SKM-1 (cell line): ENCODE results near the gene SNCAIP.
"Not testable (repeated sequence)": the region's sequence is repeated elsewhere in the genome, so short reads cannot be mapped to it uniquely, and the experiment has no call there.

Experiments
- DNase-seq: peaks from one replicate; lab custom pipeline; 2025; ENCODE audit not compliant: unreplicated experiment; lab: John Stamatoyannopoulos, UW

Gene SNCAIP

DNA sequence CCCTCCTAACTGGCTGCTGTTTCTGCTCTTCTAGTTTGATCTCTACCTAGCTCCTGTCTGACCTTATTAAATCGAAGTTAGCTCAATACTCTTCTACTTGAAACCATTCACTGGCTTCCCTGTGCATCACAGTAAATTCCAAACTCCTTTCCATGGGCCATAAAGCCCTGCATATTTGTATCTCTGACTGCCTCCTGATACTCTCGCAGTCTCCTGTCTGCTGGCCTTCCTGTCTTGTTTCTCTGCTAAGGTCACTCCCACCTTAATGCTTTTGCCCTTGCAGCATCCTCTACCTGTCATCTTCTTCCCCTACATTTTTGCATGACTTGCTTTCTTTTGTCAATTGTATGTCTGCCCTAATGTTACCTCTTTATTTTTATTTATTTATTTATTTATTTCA is 44.8 kb downstream of the SNCAIP start:
- DNase-seq = no peak

- DNase-seq = no peak
These were observed 46.4 kb downstream of the SNCAIP start for GRCh38 chr5:122358372-122358979.

DNA sequence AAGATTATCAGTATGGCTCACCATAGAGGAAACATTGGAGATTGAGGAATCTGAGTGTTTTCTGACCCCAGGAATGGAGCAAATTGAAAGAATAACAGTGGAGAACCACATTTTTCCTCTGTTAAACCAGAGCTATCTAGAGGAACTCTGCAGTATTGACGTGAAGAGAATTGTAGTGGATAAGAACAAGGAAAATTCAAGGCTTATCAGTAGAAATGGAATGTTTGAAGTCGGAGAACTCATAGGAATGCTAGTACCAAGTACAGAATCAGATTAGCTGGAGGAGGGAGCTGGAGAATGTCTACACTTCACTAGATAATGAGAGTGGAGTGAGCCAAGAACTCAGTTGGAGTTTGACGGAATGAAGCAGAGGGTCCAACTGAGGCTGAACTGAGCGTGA is 50.3 kb downstream of the SNCAIP start:
- DNase-seq = no peak

GRCh38 chr5:122363623-122364022 is 51.6 kb downstream of the SNCAIP start:
- no peak for DNase-seq

DNA sequence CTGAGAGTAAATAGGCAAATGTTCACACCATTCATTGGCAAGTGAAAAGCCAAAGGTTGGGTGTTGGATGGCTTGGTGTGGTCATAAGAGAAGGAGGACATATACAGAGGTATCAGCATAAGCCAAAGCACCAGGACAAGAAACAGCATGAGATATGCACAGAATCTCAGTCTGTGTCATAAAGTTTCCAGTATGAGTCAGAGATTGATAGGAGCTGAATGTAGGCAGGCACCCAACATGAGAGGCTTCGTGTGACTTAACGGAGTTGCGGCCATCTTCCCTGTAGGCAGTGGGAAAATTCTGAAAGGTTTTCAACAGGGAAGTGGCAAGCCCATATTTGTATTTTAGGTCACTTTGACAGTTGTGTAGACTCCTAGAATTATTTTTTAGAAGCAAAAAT is 54.5 kb downstream of the SNCAIP start:
- DNase-seq = no peak

DNA sequence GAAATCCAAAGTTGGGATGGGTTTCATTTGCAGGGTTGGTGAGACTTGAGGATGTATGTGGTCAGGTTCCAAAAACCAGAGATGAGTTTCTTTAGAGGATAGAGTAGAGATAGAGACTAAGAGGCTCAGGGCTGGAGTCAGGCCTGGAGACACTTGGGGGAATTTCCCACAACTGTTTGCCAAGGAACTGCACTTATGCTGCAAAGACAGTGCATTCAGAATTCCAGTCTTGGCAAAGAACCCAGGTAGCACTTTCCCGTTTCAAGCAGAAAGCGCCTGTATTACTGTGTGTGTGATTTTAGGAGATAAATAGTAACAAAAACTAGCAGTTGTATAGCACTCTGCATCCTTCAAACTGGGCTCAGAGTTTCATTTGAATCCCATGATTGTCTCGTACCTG is 55.4 kb downstream of the SNCAIP start:
- no peak for DNase-seq

DNA sequence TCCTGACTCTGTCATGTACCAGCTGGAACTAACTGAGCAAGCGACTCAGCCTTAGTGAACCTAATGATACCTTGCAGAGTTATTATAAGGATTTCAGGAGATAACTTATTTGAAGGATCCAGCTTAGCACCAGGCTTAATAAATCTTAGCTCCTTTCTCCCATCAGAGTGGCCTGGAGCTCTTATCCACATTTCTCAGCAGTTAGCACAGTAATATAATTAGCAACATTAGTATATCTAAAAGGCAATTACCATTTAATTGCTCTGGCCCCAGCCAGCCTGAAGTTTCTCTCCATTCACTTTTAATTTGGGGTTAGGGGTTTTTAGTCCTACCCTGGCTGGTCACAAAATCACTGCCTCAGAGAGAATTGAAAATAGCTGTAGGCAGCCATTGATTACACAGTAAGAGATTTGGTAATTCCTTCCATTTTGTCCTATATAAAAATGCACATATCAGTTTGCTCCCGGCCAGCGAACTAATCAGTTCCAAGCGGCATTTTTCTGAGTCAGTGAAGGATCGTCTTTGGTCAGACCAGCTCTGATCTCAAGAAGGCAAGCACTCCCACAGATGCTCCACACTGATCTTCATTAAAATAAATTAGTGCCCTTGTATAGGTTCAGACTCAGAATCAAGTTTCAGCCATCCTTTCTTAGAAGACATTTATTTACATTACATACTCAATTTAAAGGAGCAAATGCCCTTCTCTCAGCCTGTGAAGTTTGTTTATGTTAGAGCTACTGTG is 56.6 kb downstream of the SNCAIP start:
- no peak for DNase-seq

GRCh38 chr5:122369253-122369815 is 57.3 kb downstream of the SNCAIP start:
- no peak for DNase-seq

GRCh38 chr5:122371511-122372151 is 59.6 kb downstream of the SNCAIP start:
- no peak for DNase-seq

DNA sequence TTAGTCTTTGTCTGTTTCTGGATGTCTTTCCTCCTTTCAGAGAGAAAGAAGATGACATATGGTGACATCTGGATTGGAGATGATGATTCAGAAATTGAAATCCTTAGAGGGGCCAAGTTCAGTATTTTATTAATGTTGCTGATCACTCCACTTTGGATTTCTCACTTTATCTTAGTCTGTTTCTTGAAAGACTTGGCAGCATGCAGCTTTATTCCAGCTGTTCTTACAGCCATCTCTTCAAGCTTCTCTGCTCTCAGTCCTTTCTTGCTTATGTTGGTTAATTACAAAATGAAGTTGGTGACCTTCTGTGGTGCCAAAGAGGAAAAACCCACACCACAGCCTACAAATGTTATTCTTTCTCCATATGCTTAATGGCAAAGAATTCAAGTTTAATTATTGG is 62.1 kb downstream of the SNCAIP start:
- DNase-seq = no peak

DNA sequence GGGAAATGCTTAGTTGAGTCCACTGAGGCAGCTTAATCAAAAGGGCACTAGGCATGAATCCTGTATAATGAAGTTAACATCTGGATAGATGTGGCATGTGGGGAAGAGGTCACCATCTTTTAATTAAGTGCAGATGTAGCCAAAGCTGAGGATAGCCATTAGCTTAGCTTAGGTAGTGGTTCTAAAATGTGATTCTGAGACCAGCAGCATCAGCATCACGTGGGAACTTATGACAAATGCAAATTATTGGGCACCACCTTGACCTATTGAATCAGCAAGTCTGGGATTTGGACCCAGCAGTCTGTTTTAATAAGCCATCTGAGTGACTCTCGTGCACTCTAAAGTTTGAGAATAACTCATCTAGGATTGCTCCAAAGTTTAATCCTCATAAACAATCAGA is 63.8 kb downstream of the SNCAIP start:
- no peak for DNase-seq

DNA sequence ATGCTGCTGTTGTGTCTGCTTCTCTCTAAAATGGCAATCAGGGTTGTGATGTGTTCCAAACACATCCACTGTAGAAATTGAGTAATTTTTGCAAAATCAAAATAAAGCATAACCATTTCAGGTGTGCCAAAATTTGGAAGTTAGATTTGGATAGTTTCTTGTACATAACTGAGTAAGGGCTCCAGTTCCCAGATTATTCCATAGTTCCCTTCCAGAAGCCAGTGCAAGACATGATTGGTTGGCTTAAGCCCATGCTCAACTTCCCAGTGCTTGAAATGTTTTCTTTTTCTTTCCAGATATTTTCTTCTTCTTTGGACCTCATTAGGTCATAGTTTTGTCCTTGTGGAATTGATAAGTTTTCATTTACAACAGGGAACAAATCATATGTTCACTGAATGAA is 64.2 kb downstream of the SNCAIP start:
- no peak for DNase-seq

GRCh38 chr5:122377026-122377425 is 65.0 kb downstream of the SNCAIP start:
- DNase-seq = peak; percentile 24

DNA sequence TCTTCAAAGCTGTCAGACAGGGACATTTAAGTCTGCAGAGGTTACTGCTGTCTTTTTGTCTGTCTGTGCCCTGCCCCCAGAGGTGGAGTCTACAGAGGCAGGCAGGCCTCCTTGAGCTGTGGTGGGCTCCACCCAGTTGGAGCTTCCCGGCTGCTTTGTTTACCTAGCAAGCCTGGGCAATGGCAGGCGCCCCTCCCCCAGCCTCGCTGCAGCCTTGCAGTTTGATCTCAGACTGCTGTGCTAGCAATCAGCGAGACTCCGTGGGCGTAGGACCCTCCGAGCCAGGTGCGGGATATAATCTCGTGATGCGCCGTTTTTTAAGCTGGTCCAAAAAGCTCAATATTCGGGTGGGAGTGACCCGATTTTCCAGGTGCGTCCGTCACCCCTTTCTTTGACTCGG is 70.9 kb downstream of the SNCAIP start:
- not testable (repeated sequence) for DNase-seq

DNA sequence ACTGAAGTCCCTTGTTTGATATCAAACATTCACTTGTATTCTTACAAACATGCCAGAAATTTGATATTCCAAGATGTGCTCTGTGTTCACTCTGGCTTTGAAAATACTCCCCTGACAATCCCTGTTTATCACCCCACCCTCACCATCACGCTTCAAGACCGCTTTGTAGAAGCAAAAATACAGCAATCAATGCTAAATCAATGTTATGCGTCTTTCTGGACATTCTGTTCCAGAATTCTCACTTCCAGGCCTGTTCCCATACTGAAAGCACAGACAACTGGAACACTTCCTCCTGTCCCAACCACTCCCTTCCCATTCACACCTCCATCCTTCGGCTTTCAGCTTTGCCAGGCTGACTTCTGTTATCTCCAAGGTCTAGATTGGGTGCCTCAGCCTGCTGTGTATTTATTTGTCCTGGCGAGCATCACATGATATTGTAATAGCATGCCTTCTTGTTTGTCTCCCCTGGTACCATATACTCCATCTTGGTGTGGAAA is 72.8 kb downstream of the SNCAIP start:
- no peak for DNase-seq

GRCh38 chr5:122385286-122385685 is 73.2 kb downstream of the SNCAIP start:
- no peak for DNase-seq

- DNase-seq = no peak
These were observed 73.8 kb downstream of the SNCAIP start for GRCh38 chr5:122385808-122386207.

- DNase-seq = no peak
These were observed 78.1 kb downstream of the SNCAIP start for GRCh38 chr5:122390154-122390553.

- no peak for DNase-seq
These were observed 78.7 kb downstream of the SNCAIP start for GRCh38 chr5:122390694-122391093.

- DNase-seq = no peak
These were observed 79.6 kb downstream of the SNCAIP start for GRCh38 chr5:122391621-122392020.

DNA sequence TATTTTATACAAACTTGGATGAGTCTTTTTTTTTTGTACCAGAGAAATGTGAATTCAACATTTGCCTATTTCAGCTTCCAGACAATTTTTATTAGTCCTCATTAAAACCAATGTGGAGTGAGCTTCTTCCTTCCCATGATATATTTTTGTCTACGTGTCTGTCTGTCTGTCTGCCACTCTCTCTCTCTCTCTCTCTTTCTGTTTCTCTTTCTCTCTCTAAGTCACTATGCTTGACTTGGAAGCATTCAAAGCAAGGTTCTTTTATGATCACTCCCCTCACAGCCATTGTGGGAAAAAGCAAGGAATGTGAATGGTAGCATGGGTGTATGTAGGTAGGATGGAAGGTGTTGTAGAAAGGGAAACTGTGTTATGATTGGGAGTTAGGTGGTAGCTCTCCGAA is 80.2 kb downstream of the SNCAIP start:
- DNase-seq = no peak

- no peak for DNase-seq
These were observed 80.8 kb downstream of the SNCAIP start for GRCh38 chr5:122392824-122393223.
